Osteoblast (primary cell): ENCODE measurements around the gene SNX20. TPM values are rescaled to one million over a fixed set of nuclear protein-coding genes. Genes with fewer than 3 reads are reported as not detected.

Source experiments
- DNase-seq: peaks from one replicate; pipeline ENCODE4 v3.0.0; 2011; ENCODE audit warnings: low spot score, mixed read lengths; ENCODE audit not compliant: insufficient read length; ENCODE audit errors: missing footprints
- H2AFZ ChIP-seq: 2 replicates; pipeline ENCODE4 v1.6.0; 2011; ENCODE audit warnings: mild to moderate bottlenecking, low read length
- H3K27ac ChIP-seq: 2 replicates; pipeline ENCODE4 v1.5.1; 2011; ENCODE audit warnings: mild to moderate bottlenecking, low read depth, low read length, moderate library complexity
- H3K27me3 ChIP-seq: 2 replicates; pipeline ENCODE4 v1.6.0; 2012; ENCODE audit warnings: mild to moderate bottlenecking, control low read depth, inconsistent platforms, low read length, moderate library complexity; ENCODE audit not compliant: insufficient read depth
- H3K36me3 ChIP-seq: 2 replicates; pipeline ENCODE4 v1.5.1; 2011; ENCODE audit warnings: mild to moderate bottlenecking, low read length, control low read depth, moderate library complexity; ENCODE audit not compliant: insufficient read depth
- H3K4me1 ChIP-seq: 2 replicates; pipeline ENCODE4 v1.5.1; 2011; ENCODE audit warnings: mild to moderate bottlenecking, low read length, control low read depth, moderate library complexity; ENCODE audit not compliant: insufficient read depth
- H3K4me2 ChIP-seq: 2 replicates; pipeline ENCODE4 v1.6.0; 2011; ENCODE audit warnings: mild to moderate bottlenecking, low read length; ENCODE audit not compliant: insufficient read depth
- H3K4me3 ChIP-seq: fragments of 200-600 bp; sonication (generic); 3 replicates; pipeline ENCODE4 v1.5.1; 2012; ENCODE audit warnings: mild to moderate bottlenecking, low read length, inconsistent platforms; ENCODE audit not compliant: insufficient read depth
- H3K79me2 ChIP-seq: 2 replicates; pipeline ENCODE4 v1.6.0; 2012; ENCODE audit warnings: mild to moderate bottlenecking, low read length, control low read depth, inconsistent platforms; ENCODE audit not compliant: insufficient read depth
- H3K9me3 ChIP-seq: 2 replicates; pipeline ENCODE4 v1.5.1; 2011; ENCODE audit warnings: low read depth, low read length, control low read depth
- H4K20me1 ChIP-seq: 2 replicates; pipeline ENCODE4 v1.6.0; 2012; ENCODE audit warnings: mild to moderate bottlenecking, low read length, control low read depth; ENCODE audit not compliant: insufficient read depth
- CTCF ChIP-seq: IDR thresholded peaks from 2 replicates; pipeline ENCODE4 v1.5.1; 2011; ENCODE audit warnings: mild to moderate bottlenecking, low read depth, low read length, moderate library complexity; ENCODE audit errors: extremely low read depth
- total RNA-seq: library from RNA; depleted of rRNA; stranded (reverse); fragments of >200 nt; gene quantifications from 2 replicates; pipeline ENCODE4 v1.2.3, GENCODE V29; 2012

The SNX20 gene
- total RNA-seq, 1 donor: not detected

- no peak for DNase-seq
- no peak for TF ChIP-seq CTCF
- H3K36me3 ChIP-seq: no peaks in the 10 kb centered on the region
- no peak overlapping the region for H2AFZ ChIP-seq
- no peak overlapping the region for H3K4me3 ChIP-seq
- no peak overlapping the region for H3K27ac ChIP-seq
- no peak overlapping the region for H3K4me2 ChIP-seq
- no peaks in the 10 kb centered on the region for H3K4me1 ChIP-seq
- no peaks in the 10 kb centered on the region for H3K79me2 ChIP-seq
- no peaks in the 10 kb centered on the region for H3K27me3 ChIP-seq
- no peaks in the 10 kb centered on the region for H4K20me1 ChIP-seq
- H3K9me3 ChIP-seq: no peaks in the 10 kb centered on the region
Observed at GRCh38 chr16:50712560-50712898, 31.4 kb upstream of the SNX20 start.

- TF ChIP-seq CTCF: no peak
- H3K27ac ChIP-seq: no peak overlapping the region
- H3K27me3 ChIP-seq: peaks cover 1% of the 10 kb centered on the region
- no peaks in the 10 kb centered on the region for H3K9me3 ChIP-seq
- no peaks in the 10 kb centered on the region for H3K4me1 ChIP-seq
- no peak overlapping the region for H3K4me2 ChIP-seq
- H2AFZ ChIP-seq: no peak overlapping the region
- no peak for DNase-seq
- H3K36me3 ChIP-seq: no peaks in the 10 kb centered on the region
- no peaks in the 10 kb centered on the region for H3K79me2 ChIP-seq
- no peak overlapping the region for H3K4me3 ChIP-seq
- no peaks in the 10 kb centered on the region for H4K20me1 ChIP-seq
Observed at GRCh38 chr16:50711862-50712559, 30.9 kb upstream of the SNX20 start.

DNA sequence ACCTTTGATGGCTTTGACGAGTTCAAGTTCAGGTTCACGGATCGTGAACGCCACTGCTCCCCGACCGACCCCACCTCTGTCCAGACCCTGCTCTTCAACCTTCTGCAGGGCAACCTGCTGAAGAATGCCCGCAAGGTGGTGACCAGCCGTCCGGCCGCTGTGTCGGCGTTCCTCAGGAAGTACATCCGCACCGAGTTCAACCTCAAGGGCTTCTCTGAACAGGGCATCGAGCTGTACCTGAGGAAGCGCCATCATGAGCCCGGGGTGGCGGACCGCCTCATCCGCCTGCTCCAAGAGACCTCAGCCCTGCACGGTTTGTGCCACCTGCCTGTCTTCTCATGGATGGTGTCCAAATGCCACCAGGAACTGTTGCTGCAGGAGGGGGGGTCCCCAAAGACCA lies 29.9 kb upstream of the SNX20 start:
- Histone ChIP-seq H3K9me3 (no peaks in the 10 kb centered on the region), H2AFZ (no peak overlapping the region), H3K4me2 (no peak overlapping the region), H4K20me1 (no peaks in the 10 kb centered on the region), H3K36me3 (no peaks in the 10 kb centered on the region), H3K4me3 (no peak overlapping the region), H3K79me2 (no peaks in the 10 kb centered on the region), H3K4me1 (no peaks in the 10 kb centered on the region), H3K27ac (no peak overlapping the region), H3K27me3 (peaks cover 3% of the 10 kb centered on the region)
- no peak for TF ChIP-seq CTCF
- no peak for DNase-seq

DNA sequence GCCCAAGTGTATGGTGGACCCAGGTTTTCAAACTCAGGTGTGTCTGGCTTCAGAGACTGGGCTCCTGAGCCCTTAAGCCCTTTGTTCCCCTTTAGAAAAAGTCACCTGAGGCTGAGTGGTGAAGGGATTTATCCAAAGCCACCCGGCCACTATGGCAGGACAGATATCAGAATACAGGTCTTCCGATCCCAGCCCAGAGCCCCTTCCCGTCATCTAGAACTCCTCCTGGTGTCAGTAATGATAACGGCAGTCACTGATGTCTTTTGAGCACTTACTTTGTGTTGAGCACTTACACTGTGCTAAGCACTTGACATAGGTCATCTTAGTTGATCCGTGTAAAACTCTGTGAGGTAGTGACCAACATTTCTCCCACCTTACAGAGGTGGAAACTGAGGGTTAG lies 28.9 kb upstream of the SNX20 start:
- no peaks in the 10 kb centered on the region for H3K79me2 ChIP-seq
- H3K4me1 ChIP-seq: no peaks in the 10 kb centered on the region
- no peak for DNase-seq
- no peak overlapping the region for H2AFZ ChIP-seq
- no peak for TF ChIP-seq CTCF
- no peak overlapping the region for H3K4me2 ChIP-seq
- H3K27me3 ChIP-seq: peaks cover 3% of the 10 kb centered on the region
- no peak overlapping the region for H3K4me3 ChIP-seq
- H4K20me1 ChIP-seq: no peaks in the 10 kb centered on the region
- no peaks in the 10 kb centered on the region for H3K36me3 ChIP-seq
- no peaks in the 10 kb centered on the region for H3K9me3 ChIP-seq
- no peak overlapping the region for H3K27ac ChIP-seq
